IMR-90 (cell line): Measurements from ENCODE around the gene CFAP61. TPM values are rescaled to one million over a fixed set of nuclear protein-coding genes. Genes with fewer than 3 reads are reported as not detected.
A peak's percentile ranks its signal among the peaks of the same experiment; 100 is the strongest.

ENCODE experiments used
- ATAC-seq: fragments of 200-7000 bp; cut with Tn5 transposase; 2 replicates; pipeline ENCODE4 v1.9.1; 2020; ENCODE audit warnings: low read depth, mild to moderate bottlenecking, moderate library complexity
- BruUV-seq: library from RNA; stranded (reverse); fragments of 400-500 nt; replicated peaks from 2 replicates; lab custom pipeline; 2021; lab: Mats Ljungman, UMichigan
- CTCF ChIA-PET: fragments of 300-600 bp; formaldehyde crosslinking; extraction: SDS; loops from one replicate; lab custom pipeline; 2021; ENCODE audit warnings: antibody characterized with exemption; lab: Yijun Ruan, JAX
- POLR2A ChIA-PET: fragments of 300-600 bp; sonication (Branson Sonifier 250); formaldehyde crosslinking; loops from one replicate; lab custom pipeline; 2022; ENCODE audit warnings: antibody characterized with exemption; ENCODE audit not compliant: unreplicated experiment; lab: Charles Lee
- DNase-seq: peaks from one replicate; pipeline ENCODE4 v3.0.0; 2013
- H2AFZ ChIP-seq: replicated peaks from 2 replicates; pipeline ENCODE3; 2013; ENCODE audit warnings: low read length, mild to moderate bottlenecking; ENCODE audit not compliant: poor library complexity
- H2AK5ac ChIP-seq: 2 replicates; pipeline ENCODE4 v1.6.1; 2013; ENCODE audit warnings: low read depth, low read length, inconsistent platforms
- H2AK9ac ChIP-seq: replicated peaks from 2 replicates; pipeline ENCODE3; 2013; ENCODE audit warnings: mild to moderate bottlenecking, low read depth, low read length, moderate library complexity; ENCODE audit not compliant: poor library complexity
- H2BK120ac ChIP-seq: 2 replicates; pipeline ENCODE4 v1.6.1; 2013; ENCODE audit warnings: low read depth, low read length, inconsistent platforms
- H2BK15ac ChIP-seq: 3 replicates; pipeline ENCODE4 v1.6.1; 2013; ENCODE audit warnings: low read depth, low read length, inconsistent platforms
- H2BK20ac ChIP-seq: 2 replicates; pipeline ENCODE4 v1.6.1; 2013; ENCODE audit warnings: low read depth, mild to moderate bottlenecking, inconsistent platforms, low read length, moderate library complexity
- H2BK5ac ChIP-seq: 2 replicates; pipeline ENCODE4 v1.6.1; 2013; ENCODE audit warnings: mild to moderate bottlenecking, low read depth, low read length, inconsistent platforms; ENCODE audit not compliant: poor library complexity, severe bottlenecking
- H3K14ac ChIP-seq: replicated peaks from 2 replicates; pipeline ENCODE4 v1.6.1; 2013; ENCODE audit warnings: low read depth, low read length, inconsistent platforms
- H3K18ac ChIP-seq: 2 replicates; pipeline ENCODE4 v1.6.1; 2013; ENCODE audit warnings: low read depth, low read length, control low read depth
- H3K23ac ChIP-seq: 2 replicates; pipeline ENCODE4 v1.6.1; 2013; ENCODE audit warnings: low read depth, low read length, inconsistent platforms
- H3K27ac ChIP-seq: 2 replicates; pipeline ENCODE4 v1.5.1; 2013; ENCODE audit warnings: mild to moderate bottlenecking, control low read depth, low read length; ENCODE audit not compliant: insufficient read depth
- H3K27me3 ChIP-seq: 2 replicates; pipeline ENCODE4 v1.6.1; 2013; ENCODE audit warnings: low read length; ENCODE audit not compliant: control insufficient read depth, insufficient read depth
- H3K36me3 ChIP-seq: 2 replicates; pipeline ENCODE4 v1.6.1; 2013; ENCODE audit warnings: low read length, mixed read lengths; ENCODE audit not compliant: control insufficient read depth, insufficient read depth
- H3K4ac ChIP-seq: 2 replicates; pipeline ENCODE4 v1.6.1; 2013; ENCODE audit warnings: low read depth, low read length, inconsistent platforms
- H3K4me1 ChIP-seq: 2 replicates; pipeline ENCODE4 v1.6.1; 2013; ENCODE audit warnings: low read length, mixed read lengths; ENCODE audit not compliant: control insufficient read depth, insufficient read depth
- H3K4me2 ChIP-seq: 2 replicates; pipeline ENCODE4 v1.6.1; 2013; ENCODE audit warnings: low read depth, mild to moderate bottlenecking, control low read depth, low read length, moderate library complexity
- H3K4me3 ChIP-seq: 2 replicates; pipeline ENCODE4 v1.5.1; 2013; ENCODE audit warnings: low read depth, mild to moderate bottlenecking, control low read depth, low read length, moderate library complexity; ENCODE audit not compliant: insufficient read depth
- H3K56ac ChIP-seq: 2 replicates; pipeline ENCODE4 v1.6.1; 2013; ENCODE audit warnings: low read length, inconsistent platforms; ENCODE audit not compliant: insufficient read depth; ENCODE audit errors: extremely low read depth
- H3K79me1 ChIP-seq, 2 experiments: 2 replicates each; pipeline ENCODE4 v1.6.1; 2013; ENCODE audit warnings: low read length in 2 of 2, inconsistent platforms in 1 of 2, low read depth in 1 of 2
- H3K9ac ChIP-seq: 2 replicates; pipeline ENCODE4 v1.6.1; 2013; ENCODE audit warnings: low read depth, low read length, control low read depth
- H3K9me1 ChIP-seq: 2 replicates; pipeline ENCODE4 v1.6.1; 2013; ENCODE audit warnings: low read length, inconsistent platforms; ENCODE audit not compliant: insufficient read depth
- H3K9me3 ChIP-seq: 2 replicates; pipeline ENCODE4 v1.6.1; 2013; ENCODE audit warnings: low read length; ENCODE audit not compliant: control insufficient read depth, insufficient read depth
- H4K20me1 ChIP-seq: 2 replicates; pipeline ENCODE4 v1.6.1; 2013; ENCODE audit warnings: low read length, inconsistent platforms; ENCODE audit not compliant: insufficient read depth
- H4K5ac ChIP-seq: 2 replicates; pipeline ENCODE4 v1.6.1; 2013; ENCODE audit warnings: mild to moderate bottlenecking, low read depth, low read length, control low read depth
- H4K8ac ChIP-seq, 2 experiments: 2 replicates each; pipeline ENCODE4 v1.6.1; 2013; ENCODE audit warnings: low read depth in 2 of 2, low read length in 2 of 2, control low read depth in 1 of 2, inconsistent platforms in 1 of 2
- H4K91ac ChIP-seq: 2 replicates; pipeline ENCODE4 v1.6.1; 2013; ENCODE audit warnings: low read depth, low read length, inconsistent platforms; ENCODE audit not compliant: insufficient read depth
- MAFK ChIP-seq: IDR thresholded peaks from 2 replicates; pipeline ENCODE4 v1.6.1; 2012; ENCODE audit warnings: low read depth, low read length, improper control_type of control experiment
- MAZ ChIP-seq: IDR thresholded peaks from 2 replicates; pipeline ENCODE4 v1.6.1; 2012; ENCODE audit warnings: low read depth, mild to moderate bottlenecking, low read length, improper control_type of control experiment, moderate library complexity, borderline replicate concordance
- NFE2L2 ChIP-seq: fragments of 150-350 bp; IDR thresholded peaks from 2 replicates; pipeline ENCODE4 v1.6.1; 2016; ENCODE audit warnings: low read depth, mild to moderate bottlenecking, low read length
- RAD21 ChIP-seq: IDR thresholded peaks from 2 replicates; pipeline ENCODE4 v1.6.1; 2012; ENCODE audit warnings: low read length, improper control_type of control experiment
- RFX5 ChIP-seq: IDR thresholded peaks from 2 replicates; pipeline ENCODE4 v1.8.0; 2012; ENCODE audit warnings: low read depth, mild to moderate bottlenecking, low read length, moderate library complexity
- WGBS, 2 experiments: methylation state at CpG; one replicate each; pipeline versions ENCODE4 v1.1.5 to v1.1.7; 2013; ENCODE audit warnings: missing lambda C conversion rate in 2 of 2; ENCODE audit not compliant: insufficient read length in 1 of 2; ENCODE audit errors: extremely low coverage in 2 of 2; 5-methylcytosine and 5-hydroxymethylcytosine counted together
- dilution Hi-C: fragments of 300-500 bp; cut with HindIII; formaldehyde crosslinking; loops from one replicate; pipeline ENCODE4 v1.14.3; 2018; ENCODE audit warnings: low sequenced_read_pairs; ENCODE audit not compliant: unreplicated experiment
- in situ Hi-C: fragments of 300-500 bp; cut with MboI; formaldehyde crosslinking; loops from 3 replicates; pipeline ENCODE4 v1.14.3; 2019; ENCODE audit warnings: low sequenced_read_pairs, inconsistent platforms, mixed read lengths
- intact Hi-C: fragments of 100-400 bp; cut with micrococcal nuclease; formaldehyde crosslinking; loops from 2 replicates; pipeline ENCODE4 v1.10.0; 2022
- polyA plus RNA-seq, 3 experiments: library from polyadenylated mRNA; depleted of rRNA; stranded (reverse); fragments of >200 nt; gene quantifications; 2 replicates each; pipeline ENCODE4 v1.2.3, GENCODE V29; 2012; ENCODE audit warnings: low replicate concordance in 1 of 3
- total RNA-seq: library from RNA; depleted of rRNA; stranded (reverse); fragments of >200 nt; gene quantifications from 2 replicates; pipeline ENCODE4 v1.2.3, GENCODE V29; 2012

Gene CFAP61
- total and polyA plus RNA-seq, 2 of the 4 experiments (the other 2 are of a cell fraction) = 0.07 TPM; not detected in 1

GRCh38 chr20:20038586-20038985 lies 13.7 kb upstream of the CFAP61 start:
- DNase-seq = no peak
- TF ChIP-seq RAD21 (no peak), MAFK (no peak), NFE2L2 (no peak), MAZ (no peak), RFX5 (no peak)
- Histone ChIP-seq H2BK5ac (peak overlapping the region; percentile 37), H4K91ac (no peak overlapping the region), H3K56ac (no peak overlapping the region), H2BK120ac (peak overlapping the region; percentile 49), H3K9ac (no peak overlapping the region), H3K4me3 (no peak overlapping the region), H2BK15ac (0 out of 3 replicates have a peak overlapping the region, but pooled peaks have one; percentile 3), H3K79me1 (peaks cover 16 to 17% of the 10 kb centered on the region in 2 experiments), H3K14ac (no peak overlapping the region), H3K36me3 (peaks cover 53% of the 10 kb centered on the region), H3K27me3 (no peaks in the 10 kb centered on the region), H3K18ac (no peak overlapping the region), H3K4me1 (peaks cover 15% of the 10 kb centered on the region), H4K8ac (no peak overlapping the region), H2AK5ac (no peak overlapping the region), H2AK9ac (no peak overlapping the region), H3K9me1 (no peaks in the 10 kb centered on the region), H2BK20ac (peak overlapping the region; percentile 60; the same call in 1 of the 2 replicates), H3K4me2 (no peak overlapping the region), H3K27ac (no peak overlapping the region), H3K9me3 (no peaks in the 10 kb centered on the region), H2AFZ (no peak overlapping the region), H4K20me1 (no peaks in the 10 kb centered on the region; the same call in 1 of the 2 replicates), H3K4ac (peak overlapping the region; percentile 19; the same call in 1 of the 2 replicates), H4K5ac (no peak overlapping the region), H3K23ac (no peak overlapping the region)
- WGBS, 2 experiments = 100% methylated on average over 2 of the region's 6 CpGs; no CpG with 5 or more reads in 1 of the 2 experiments
- in situ Hi-C loops = loop anchor here (25.0 kb wide), 1 partner anchor 1501 kb away; no protein-coding TSS in a partner anchor
- ATAC-seq = no peak
- ChIA-PET CTCF (interaction anchor here (0.6 kb wide), 2 partner anchors 262 to 365 kb away, joined by 3 to 4 read pairs; no protein-coding TSS in a partner anchor), POLR2A (no interaction called here)
- dilution Hi-C loops = no loop called here
- no TSS peak for BruUV-seq
- intact Hi-C loops = no loop called here
